NCI-H82 treated with DMSO at 0.1 percent for 48 hours (cell line): ENCODE data around the gene SYTL5.

Experiments used
- DNase-seq: peaks from one replicate; lab custom pipeline; 2025; ENCODE audit not compliant: unreplicated experiment; lab: John Stamatoyannopoulos, UW

The SYTL5 gene

GRCh38 chrX:38087594-38087993 lies 81.2 kb downstream of the SYTL5 start:
- no peak for DNase-seq

GRCh38 chrX:38089173-38089982 lies 83.0 kb downstream of the SYTL5 start:
- DNase-seq: no peak

DNA sequence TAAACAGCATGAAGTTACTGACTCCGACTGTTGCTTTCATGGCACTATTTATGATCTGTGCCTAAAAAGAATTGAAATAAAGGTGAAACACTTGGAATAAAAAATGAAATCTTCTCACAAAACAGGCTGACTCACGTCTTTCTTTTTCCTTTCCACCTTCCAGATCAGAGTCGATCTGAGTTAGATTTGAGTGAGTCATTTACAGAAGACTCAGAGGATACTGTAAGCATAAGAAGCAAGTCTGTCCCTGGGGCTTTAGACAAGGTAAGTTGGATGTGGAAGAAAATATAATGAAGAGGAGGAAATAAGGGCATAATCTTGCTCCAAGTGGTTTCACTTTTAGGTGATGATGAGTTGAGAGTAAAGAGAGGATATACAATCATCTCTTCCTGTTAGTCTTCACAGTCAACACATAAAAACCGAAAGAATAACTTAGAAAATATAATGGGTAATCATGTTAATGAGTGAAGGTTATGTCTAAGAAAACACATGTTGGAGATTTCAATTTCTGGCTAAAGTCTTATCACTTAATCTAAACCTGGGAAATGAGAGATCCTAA lies 89.7 kb downstream of the SYTL5 start:
- DNase-seq: no peak

- no peak for DNase-seq
These were observed 93.3 kb downstream of the SYTL5 start for GRCh38 chrX:38099688-38100087.

- DNase-seq: no peak
These were observed 95.9 kb downstream of the SYTL5 start for GRCh38 chrX:38102240-38102639.

GRCh38 chrX:38102875-38103274 lies 96.5 kb downstream of the SYTL5 start:
- no peak for DNase-seq

DNA sequence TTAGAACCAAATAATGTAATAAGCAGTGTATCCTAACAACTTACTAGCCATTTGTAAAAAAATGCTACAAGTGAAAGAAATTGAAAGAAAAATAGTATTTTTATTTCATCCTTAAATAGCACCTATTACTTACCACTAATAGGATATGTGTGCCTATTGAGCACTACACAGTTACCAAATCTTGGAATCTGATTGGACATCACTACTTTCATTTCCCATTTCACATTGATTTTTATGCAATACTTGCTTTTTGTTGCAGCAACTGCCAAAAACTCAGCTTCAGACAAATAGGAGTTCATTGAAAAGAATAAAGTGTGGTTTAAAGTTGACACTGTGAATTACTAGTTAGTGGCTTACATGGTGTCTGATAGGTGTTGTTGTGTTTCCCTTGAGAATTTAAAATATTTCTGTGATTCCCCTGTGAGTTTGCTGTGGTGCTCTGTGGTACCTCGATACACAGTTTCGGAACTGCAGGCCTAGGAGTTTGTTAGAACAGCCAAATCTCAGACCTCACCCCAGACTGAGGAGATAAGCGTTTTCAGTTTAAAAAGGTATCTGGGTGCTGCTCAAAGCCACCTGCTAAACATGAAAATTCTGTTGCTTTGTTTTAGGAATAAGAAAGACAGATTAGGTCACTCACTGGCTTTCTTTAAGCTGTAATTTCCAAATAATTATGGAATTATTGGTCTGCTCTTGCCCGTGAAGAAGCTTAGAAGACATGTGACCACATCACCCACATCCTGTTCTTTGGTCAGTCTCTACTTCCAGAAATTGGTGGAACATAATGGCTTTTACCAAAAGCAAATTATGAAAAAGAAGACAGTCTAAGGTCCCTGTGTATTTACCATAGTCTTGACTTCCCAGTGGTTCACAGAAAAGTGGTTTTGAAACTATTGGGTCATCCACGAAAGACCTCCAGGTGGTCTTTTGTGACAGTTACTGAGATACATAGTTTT lies 97.8 kb downstream of the SYTL5 start:
- DNase-seq: no peak

GRCh38 chrX:38105216-38105725 lies 98.9 kb downstream of the SYTL5 start:
- DNase-seq: no peak

GRCh38 chrX:38106991-38107655 lies 100.8 kb downstream of the SYTL5 start:
- DNase-seq: no peak

DNA sequence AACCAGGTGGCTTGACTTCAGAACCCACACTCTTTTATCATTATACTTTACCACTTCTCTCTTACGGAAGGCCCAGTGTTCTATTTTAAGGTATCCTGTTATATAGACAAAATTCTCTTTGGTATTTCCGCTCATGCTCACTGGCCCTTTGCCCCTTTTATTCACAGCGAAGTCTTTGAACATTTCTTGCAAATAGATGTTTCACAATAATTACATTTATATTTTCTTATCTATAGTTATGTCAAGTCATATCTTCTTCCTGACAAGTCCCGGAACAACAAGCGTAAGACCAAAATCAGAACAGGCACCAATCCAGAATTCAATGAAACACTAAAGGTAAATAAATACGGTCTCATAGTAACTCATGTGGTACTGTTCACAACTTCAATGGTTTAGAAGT lies 102.0 kb downstream of the SYTL5 start:
- no peak for DNase-seq

- DNase-seq: no peak
These were observed 102.9 kb downstream of the SYTL5 start for GRCh38 chrX:38109042-38109898.

DNA sequence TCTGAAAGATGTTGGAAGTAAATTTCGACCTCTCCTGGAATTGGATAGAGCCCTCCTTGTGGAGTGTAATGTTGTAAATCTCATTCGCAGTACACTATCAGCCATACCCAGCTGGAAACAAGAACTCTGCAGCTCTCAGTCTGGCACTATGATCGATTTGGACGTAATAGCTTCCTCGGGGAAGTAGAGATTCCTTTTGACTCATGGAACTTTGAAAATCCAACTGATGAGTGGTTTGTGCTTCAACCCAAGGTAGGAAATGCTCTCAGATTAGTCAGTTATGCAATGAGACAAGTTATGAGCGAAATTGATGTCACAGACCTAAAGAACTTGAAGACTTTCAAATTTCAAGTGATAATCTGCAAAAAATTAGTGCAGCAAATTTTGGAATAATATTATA lies 103.9 kb downstream of the SYTL5 start:
- DNase-seq: no peak

GRCh38 chrX:38111196-38111595 lies 104.8 kb downstream of the SYTL5 start:
- no peak for DNase-seq

GRCh38 chrX:38112566-38112965 lies 106.2 kb downstream of the SYTL5 start:
- no peak for DNase-seq

DNA sequence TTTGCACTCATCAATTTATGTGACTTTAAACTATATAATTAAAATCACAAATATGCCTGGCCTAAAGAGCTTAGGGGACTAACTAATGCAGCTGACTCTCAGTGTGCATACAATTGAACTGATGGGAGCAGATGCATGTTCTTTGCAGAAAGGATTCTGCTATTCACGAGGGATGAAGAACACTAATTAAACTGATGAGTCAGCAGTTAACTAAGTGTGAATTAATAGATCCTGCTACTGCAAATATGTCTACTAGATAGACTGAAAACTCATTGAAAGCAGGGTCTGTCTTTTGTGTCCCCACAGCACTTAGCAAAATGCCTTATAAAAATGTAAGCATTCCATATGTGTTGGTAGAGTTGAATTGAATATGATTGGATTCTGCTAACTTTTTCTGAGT lies 110.4 kb downstream of the SYTL5 start:
- no peak for DNase-seq

DNA sequence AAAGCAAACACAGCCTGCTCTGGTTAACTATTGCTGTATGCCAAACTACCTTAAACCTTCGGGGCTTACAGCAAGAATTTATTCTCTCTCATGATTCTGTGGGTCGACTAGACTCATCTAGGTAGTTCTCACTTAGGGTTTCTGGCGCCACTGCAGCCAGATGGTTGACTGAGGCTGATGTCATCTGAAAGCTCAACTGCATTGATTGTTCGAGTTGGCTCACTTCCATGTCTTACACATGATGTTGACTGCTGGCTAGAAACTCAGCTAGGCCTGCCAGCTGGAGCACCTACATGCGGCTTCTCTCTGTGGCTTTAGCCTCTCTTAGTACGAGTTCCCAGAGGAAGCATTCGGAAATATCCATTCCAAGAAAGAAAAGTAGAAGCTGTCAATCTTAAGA lies 111.1 kb downstream of the SYTL5 start:
- no peak for DNase-seq

DNA sequence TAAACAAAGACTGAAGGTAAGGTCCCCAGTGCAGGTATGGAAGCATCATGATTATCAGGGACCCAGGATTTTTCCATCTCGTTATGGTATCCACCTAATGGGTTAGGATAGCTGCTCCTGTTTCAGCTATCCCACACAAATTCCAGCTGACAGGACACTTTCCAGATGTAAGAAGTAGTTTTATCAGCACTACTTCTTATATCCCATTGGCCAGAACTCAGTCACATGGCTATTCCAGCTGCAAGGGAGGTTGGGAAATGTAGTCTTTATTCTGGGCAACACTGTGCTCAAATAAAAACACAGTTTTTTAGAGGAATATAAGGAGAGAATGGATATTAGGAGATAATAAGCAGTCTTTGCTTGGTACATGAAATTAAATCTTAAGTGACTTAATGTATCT lies 117.6 kb downstream of the SYTL5 start:
- no peak for DNase-seq

DNA sequence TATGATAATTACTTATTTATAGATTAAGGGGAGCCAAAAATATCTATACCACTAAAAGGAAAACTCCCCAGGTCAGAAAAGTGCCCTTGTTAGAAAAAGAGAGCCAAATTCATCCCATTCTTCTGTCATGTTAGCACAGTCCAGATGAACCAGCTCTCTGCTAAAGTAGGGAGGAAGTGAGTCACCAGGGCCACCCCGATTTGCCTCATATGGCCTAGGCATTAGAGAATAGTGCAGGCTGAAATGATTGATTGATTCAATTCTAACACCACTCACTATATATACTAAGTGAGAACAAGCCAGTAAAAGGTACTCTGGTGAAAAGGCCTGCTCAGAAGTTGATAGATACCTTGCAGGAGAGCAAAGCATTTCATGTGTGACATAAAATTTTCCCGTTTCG lies 119.8 kb downstream of the SYTL5 start:
- no peak for DNase-seq

GRCh38 chrX:38127961-38128360 lies 121.6 kb downstream of the SYTL5 start:
- DNase-seq: no peak

- DNase-seq: no peak
These were observed 123.0 kb downstream of the SYTL5 start for GRCh38 chrX:38129366-38129765.
